Stimulated activated CD4-positive, alpha-beta T cell treated with anti-CD3 and anti-CD28 coated beads, TNF-alpha, amount 100 ng/mL, for 24 hours (primary cell): Measurements from ENCODE around the gene PEX14.

Experiments used
- DNase-seq, 3 experiments: peaks; one replicate each; pipeline ENCODE4 v3.0.0-alpha.2; 2020; ENCODE audit warnings: low read depth in 3 of 3

The PEX14 gene

DNA sequence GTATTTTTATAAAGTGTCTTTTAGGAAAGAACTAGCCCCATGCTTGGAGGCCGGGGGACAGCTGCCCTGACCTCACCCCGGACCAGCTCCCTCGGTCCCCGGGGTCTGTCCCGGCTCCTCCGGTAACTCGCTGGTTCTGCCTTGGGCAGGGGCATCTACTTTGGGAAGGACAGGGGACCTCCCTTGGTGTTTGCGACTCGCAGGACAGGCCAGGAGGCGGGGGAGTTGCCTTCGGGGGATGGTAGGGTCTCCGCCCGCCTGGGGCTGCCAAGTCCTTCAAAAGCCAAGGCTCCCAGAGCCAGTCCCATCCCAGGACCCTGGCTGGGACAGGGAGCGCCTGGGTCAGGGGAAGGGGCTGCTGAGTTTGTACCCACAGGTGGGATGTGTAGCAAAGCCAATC lies 157.9 kb downstream of the PEX14 start:
- no peak for DNase-seq

DNA sequence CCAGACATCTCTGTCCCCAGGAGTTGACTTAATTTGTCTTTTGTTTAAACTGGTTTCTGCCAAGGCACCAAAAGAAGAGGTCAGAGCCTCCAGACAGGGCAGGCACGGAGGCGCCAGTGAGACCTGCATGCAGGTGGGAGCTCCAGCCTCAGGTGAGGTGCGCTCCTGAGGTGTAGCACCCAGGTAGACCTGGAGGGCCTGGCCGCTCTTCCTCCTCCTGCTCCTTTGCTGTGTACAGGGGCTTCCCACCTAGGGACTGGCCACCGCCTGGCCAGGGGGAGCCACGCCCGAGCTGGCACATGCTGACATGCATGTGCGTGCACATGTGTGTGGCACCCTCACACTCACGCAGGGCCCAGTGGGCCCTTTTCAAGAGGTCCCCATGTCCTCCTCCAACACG lies 158.7 kb downstream of the PEX14 start:
- no peak for DNase-seq

DNA sequence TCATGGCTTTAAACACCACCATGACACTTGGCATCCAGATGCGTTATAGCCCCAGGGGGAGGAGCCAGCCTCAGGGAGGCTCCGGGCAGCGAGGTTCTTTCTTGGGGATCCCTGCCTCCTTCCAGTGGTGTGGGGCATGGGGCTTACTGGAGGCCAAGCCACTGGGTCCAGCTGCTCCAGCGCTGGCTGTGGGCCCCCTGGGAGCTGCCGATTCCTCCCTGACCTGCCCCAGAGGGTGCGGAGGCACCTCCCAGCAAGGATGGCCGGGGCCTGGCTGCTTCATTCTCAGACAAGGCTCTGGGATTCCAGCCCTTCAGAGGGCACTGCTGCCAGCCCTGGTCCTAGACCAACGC lies 159.3 kb downstream of the PEX14 start:
- DNase-seq, result no peak

DNA sequence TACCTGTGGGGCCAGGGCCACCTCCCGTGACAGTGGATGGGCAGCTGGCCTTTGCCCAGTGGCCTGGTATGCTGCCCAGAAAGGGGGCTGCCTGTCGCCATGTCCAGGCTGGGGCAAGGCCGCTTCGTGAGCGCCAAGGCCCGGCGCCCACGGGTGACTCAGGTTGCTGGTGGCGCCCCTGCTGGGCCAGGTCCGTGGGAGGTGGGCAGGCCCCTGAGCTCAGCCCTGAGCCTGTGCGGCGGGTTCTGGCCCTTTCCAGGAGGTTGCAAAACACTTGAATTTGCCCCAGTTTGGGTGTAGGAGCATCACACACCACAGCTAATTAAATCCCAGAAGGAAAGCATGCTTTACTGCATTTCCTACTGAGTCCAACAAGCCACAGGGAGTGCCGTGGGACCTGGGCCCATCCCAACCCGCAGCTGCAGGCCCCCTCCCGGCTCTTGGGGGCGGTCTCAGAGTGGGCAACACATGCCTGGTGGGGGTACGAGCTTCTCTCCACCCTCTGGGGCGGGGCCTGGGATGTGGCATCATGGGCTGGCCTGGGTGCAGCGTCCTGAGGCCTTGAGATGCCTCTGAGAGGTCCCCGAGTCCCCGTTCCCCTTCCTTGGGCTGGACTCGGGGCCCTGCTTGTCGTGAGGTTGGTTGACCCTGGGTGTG lies 159.8 kb downstream of the PEX14 start:
- DNase-seq, result no peak

DNA sequence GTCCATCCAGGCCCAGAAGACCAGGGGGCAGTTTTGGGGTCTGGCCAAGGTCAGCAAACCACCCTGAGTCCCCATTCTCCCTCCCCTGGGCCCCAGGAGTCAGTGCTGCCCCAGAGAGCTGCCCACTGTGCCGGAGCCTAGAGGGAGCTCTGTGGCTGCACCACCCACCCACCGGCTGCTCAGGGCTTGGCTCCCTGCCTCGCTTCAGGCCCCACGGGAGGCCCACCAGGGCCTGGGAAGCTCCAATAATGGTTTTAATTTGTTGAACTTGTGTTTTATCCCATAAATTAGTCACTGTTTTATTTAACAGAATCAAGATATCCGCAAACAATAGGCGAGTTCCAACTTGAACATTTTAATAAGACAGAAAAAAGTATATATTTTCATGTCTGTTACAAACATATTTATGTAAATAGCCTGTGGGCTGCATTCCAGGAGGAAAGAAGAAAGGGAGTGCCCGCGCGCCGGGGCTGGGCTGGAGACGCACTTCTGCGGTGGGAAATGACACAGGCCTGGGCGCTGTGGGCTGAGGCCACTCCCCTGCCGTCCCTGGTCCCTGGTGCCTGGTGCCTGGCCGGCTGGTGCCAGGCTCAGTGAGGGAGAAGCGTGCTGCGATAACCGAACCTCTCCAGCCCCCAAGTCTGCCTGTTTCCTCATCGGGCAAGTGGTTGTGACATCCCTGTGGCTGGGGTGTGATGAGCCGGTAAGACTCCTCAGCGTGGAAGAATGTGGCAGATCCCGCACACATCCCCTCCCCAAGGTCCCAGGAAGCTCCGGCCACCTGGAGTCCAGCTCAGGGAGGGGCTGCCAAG lies 160.5 kb downstream of the PEX14 start:
- DNase-seq, result no peak

DNA sequence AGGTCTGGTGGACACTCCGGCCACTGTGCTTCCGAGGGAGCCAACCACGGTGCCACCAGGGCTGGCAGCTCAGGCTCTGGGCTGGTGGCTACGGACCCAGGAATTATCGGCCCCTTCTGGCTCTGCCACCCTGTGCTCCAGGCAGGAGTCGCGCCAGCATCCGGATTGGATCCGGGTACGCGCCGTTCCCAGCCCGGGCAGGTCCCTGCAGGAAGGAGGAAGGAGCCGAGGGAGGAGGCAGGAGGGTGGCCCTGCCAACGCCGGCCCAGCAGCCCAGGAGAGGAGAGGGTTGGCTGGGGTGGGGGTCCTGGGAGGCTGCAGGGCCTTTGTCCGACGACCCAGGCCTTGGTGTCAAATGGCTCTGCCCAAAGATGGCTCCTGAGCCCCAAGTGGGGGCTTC lies 161.2 kb downstream of the PEX14 start:
- DNase-seq, result no peak

DNA sequence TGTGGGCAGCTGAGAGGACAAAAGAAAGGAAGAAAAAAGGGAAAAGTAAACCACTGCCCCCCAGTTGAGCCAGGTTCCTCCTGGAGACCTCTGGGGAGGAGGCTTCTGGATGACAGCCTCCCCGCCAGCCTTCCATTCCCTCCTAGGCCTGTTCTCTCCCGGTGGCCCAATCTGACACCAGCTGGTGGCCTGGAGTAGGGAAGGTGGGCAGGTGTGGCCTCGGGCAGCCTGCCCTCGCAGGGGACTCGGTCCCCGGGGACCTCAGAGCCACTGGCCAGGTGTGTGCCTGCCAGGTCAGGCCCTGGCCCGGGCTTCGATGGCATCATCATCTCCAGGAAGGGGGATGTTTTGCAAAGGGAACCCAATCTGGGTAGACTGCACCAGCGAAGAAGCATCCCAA lies 162.7 kb downstream of the PEX14 start:
- no peak for DNase-seq

DNA sequence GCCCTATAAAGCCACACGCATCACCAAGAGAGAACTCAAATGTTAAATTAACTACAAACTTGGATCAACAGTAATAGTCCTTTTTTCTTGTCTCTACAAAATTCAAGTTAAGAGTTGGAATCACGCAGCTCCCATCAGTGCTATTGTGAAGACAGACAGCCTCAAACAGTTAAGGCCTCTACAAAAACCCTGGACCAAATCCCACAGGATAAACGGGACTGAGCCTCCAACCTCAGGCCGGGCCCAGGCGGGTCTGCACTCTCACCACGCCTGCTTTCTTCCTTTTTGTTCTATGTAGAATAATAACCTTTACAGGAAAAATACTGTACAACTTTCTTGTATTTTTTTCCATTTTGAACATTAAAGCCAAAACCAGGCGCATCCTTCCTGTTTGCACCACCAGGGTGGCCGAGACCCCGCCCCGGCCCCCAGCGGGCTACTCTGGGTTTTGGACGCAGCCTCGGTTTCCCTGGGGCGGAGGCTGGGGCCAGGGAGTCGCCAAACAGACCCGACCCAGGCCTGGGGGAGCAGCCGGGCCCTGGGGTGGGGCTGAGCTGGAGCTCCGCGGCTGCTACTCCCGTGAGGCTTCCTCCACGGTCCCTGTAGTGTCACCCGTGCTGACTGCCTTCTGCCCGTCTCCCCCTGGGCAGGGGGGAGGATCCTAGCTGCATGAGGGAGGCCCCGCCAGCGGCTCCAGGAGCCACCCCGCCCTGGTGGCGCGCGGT lies 163.2 kb downstream of the PEX14 start:
- no peak for DNase-seq

DNA sequence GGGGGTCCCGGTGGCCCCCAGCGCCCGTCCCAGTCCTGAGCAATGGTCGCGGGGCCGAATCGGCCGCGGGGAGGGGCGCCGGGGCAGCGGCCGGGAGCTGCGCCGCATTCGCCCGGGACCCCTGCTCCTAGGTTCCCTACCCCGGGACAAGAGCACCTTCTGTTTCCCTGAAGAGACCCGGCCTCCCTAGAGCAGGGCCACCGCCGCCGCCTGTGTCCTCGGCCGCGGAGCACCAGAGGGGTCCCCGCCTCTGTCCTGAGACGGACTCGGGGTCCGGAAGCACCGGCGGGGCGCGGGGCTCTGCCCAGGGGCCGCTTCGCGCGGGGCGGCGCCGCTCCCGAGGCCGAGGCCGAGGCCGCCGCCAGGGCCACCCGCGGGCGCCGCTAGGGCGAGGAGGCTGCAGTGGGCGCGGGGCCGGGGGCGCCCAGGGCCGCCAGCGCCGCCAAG lies 163.8 kb downstream of the PEX14 start:
- DNase-seq, result no peak

DNA sequence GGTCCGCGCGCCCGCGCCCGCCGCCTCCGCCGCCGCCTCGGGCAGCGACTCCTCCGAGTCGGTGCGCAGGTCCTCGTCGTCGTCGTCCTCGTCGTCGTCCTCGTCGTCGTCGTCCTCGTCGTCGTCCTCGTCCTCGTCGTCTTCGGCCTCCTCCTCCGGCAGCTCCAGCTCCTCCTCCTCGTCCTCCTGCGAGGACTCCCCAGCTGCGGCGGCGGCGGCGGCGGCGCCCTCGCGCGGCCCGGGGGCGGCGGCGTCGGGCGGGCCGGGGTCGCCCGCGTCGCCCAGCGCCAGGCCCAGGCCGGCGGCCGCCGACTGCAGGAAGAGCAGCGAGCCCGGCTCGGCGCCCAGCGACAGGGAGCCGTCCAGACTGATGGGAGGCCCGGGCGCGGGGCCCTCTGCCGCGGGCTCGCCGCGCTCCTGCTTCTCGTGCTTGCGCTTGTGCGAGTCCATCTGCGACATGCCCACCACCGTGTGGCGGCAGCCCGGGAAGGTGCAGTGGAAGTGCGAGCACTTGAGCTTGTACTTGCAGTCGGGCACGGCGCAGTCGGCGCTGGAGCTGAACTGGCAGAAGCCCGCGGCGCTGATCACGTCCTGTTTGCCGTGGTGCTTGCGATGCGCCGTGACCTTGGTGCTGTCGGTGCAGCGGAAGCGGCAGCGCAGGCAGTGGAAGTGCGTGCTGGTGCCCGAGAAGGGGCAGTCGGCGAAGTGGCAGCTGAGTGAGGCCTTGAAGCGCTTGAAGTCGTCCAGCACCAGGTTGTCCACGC lies 164.4 kb downstream of the PEX14 start:
- DNase-seq, result no peak

DNA sequence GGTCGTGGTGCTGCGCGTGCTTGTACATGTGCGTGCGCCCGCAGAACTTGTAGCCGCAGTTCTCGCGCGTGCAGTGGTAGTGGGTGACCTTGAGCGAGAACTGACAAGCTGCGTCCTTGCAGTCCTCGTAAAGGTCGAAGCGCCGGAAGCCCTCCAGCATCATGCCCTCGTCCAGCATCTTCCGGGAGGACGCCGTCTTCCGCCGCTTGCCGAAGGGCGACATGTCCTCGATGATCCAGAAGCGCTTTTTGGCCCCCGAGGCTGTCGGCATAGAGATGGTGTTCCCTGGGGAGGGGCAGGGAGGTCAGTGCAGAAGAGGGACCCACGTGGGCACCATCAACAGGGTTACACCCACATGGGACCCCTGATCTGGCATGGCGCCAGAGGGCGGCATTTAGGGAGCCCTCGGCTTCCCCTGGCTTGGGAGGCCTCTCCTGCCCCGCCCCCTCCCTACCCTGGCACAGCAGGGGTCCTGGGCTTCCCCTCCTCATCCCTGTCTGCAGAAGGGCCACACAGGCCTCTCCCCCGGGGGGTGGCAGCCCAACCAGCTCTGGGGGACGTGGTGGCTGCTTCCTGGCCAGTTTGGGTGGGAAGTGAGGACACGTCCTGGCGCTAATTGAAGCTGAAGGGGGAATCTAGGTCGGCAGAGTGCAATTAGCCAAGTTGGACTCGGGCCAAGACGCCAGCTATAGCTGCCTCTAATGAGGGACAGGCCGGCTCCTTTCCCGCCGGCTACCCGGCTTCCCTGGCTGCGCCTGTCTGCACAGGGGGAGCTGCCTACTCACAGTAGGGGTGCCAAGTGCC lies 165.2 kb downstream of the PEX14 start:
- no peak for DNase-seq

DNA sequence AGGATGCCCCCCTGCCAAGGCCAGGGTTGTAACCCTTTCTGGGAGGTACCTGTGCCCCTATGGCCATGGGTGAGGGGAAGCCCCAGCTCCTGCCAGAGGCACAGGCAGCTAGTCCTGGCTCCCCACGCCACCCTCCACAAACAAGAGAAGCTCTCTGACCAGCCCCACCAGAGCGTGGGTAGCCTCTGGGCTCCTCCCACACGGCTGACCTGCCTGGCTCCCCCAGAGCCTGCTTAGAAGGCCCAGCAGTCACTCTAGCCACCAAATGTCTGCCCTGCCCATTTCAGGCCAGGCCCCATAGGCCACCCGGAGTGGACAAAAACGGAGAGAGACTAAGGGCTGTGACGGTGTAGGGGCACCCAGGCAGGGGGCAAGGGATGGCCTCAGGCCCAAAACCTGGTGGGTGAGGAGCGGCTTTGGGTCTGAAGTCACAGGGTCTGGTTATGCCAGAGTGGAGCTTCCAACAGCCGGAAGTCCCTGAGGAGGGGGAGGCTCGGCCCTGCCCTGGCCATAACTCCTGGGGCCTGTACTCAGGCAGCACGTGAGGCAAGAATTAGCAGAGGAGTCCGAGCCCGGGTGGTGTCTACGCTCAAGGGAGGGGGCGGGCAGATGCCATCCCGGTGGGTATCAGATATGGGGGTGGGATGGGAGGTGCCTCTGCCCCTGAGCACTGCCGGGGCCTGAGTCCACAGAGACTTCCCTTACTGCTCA lies 166.2 kb downstream of the PEX14 start:
- no peak for DNase-seq

DNA sequence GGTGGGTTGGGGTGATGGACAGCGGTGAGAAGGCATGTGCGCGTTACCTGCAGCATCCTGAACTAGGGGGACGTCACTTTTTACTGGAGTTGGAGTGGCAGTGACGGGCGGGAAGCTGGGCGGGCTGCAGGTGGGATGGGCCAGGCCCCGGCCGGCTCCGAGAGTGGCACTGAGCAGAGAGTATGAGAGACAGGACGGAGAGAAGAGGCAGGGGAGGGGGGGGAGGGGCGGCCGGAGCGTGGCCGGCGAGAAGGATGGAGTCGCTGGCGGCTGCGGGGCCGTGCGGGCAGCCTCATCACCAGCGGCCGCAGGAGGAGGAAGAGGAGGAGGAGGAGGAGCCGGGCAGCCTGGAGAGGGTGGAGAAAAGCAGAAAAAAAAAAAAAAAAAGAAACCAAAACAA lies 167.2 kb downstream of the PEX14 start:
- DNase-seq, result no peak

DNA sequence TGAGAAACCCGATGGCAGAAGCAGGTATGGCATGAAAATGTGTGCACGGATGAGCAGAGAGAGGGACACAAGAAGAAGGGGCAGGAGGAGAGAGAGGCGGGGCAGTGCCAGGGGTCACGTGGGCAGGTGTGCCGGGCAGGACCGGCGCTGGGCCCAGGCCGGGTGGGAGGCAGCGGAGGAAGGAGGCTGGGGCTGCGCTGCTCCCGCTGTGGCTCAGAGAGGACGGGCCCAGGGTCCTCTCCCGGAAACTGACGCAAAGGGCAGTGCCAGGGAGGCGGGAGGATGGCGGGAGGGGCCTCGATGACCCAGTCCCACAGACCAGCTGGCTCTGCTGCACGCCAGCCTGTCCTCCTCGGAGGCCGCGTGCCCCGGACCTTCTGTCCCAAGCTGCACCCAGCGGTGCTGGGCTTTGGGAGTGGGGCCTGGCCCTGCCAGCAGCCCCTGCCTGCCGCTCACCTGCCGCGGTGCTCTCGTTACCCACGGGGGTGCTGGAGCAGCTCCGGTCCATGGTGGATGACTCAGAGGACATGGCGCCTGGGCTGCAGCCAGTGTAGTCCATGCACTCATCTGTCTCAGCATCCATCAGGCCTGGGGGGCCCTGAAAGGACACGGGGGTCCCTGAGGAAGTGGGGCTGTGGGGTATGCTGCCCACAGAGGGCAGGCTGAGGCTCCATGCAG lies 167.8 kb downstream of the PEX14 start:
- no peak for DNase-seq

DNA sequence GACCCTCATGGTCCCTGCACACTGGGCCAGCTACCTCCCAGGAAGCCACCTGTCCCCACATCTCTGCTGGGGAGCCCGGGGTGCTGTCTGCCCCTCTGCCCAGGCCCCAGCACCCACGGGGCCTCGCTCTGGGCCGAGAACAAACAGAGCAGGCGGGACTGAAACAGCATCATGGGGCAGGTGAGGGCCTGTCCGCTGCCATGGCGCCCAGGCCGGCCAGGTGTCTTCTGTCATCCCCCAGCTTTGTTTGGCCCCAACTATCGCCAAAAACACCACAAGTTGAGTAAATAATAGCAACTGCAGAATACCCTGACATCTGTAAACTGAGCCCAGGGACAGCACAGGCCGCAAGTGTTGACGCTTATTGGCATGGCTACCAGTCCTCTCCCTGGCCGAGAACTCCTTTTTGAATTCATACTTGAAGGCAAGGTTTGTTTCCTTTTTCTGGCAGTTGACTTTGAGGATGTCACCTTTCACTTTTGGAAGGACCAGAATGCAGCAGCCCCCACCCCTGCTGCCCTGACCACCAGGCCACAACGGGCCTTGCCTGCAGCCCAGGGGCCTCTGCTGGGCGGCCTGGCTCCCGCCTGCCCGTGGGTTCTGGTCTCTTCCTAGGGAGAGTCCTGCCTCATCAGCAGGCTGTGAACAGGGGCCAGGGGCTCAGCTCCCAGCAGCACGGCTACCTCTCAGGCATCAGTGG lies 169.0 kb downstream of the PEX14 start:
- DNase-seq, result no peak

DNA sequence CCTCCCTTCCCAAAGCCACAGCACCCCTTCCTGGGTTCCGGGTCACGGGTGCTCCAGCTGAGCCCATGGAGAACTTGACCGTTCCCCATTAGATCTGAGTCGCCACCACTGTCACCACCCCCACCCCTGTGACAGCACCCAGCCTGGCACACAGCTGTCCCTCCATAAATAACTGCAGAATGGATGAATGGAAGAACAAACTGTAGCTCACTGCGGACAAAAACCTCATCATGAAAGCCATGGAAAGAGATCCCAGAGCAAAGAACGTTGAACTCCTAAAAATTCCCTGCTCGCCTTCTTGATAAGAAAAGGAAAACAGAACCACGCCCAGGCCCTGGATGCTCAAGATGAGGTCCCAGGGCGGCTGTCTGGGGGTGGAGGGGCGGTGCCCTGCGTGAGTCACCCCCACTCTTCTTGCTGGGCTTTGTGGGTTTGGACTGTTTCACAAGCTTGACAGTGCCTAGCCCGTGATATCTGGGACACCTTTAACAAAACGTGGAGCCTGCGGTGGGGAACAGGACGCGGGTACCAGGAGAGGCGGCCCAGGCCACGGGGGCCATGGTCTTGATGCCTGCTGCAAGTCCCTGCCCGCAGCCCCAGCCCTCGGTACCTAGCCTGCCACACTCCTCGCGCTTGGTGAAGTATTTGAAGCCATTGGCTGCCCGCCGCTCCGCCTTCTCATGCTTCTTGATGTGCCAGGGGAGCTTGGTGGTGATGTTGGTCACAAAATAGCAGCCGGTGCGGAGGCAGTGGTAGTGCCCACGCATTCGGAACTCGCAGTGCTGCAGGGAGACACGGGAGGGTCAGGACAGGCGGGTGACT lies 169.8 kb downstream of the PEX14 start:
- DNase-seq, result no peak

DNA sequence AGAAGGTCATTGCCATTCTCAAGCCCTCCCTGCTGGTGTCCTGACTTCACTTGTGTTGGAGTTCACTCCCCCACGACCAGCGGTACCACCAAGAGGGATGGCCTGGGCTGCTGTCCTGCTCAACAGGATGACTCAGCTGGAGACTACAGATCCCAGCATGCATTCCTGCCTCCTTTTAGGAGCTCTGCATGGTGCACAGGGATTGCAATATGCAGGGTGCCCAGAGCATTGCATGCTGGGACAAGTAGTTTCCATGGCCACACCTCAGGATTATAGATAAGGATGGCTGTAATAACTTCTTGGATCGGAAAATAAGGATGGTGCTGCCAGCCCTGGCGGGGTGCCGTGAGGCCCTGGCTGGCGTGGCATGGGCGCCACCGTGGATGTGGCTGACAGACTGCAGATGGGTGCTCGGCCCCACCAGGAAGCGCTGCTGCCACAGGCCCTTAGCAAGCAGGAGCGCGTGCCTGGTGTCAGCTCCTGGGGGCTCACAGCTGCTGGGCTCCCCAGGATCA lies 171.7 kb downstream of the PEX14 start:
- no peak for DNase-seq

DNA sequence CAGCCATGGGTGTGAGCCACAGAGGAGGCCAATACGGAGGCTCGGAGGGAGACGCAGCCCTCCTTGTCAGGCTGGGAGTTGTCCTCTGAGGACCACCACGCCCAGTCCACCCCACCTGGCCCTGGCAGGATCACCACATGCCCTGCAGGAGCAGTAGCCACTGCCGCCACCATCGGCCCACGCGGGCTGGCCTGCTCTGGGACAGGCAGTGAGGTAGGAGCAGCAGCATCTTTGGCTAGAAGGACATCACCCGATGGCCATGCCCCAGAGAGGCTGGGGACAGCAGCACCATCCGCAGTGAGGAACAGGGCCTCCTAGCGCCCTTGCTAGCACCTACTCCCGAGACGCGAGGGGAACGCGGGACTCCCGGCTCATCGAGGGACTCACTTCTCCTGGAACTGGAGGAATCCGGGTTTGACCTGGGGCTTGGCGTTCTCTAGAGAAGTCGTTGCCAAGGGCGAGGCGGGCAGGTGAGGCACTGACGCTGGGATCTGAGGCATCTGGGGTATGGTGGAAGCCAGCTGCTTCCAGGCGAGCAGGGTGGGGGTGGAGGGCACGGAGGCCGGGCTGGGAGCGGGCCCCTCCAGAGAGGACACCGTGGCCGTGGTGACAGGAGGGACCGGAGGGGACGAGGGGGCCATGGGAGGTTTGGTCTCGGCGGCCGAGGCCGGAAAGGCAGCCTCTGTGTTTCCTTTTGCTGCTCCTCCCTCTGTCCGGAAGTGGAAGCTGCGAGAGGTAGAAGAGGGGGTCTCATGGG lies 172.8 kb downstream of the PEX14 start:
- no peak for DNase-seq
